HepG2 (cell line): ENCODE measurements around the gene PRRT2. TPM values are rescaled to one million over a fixed set of nuclear protein-coding genes. Genes with fewer than 3 reads are reported as not detected.

ENCODE experiments used
- BCL6 ChIP-seq: IDR thresholded peaks from 2 replicates; pipeline ENCODE4 v1.6.1; 2016; ENCODE audit warnings: missing genetic modification reagents, missing compliant biosample characterization
- CREBL2 ChIP-seq: sonication (generic); formaldehyde crosslinking; IDR thresholded peaks from 2 replicates; pipeline ENCODE4 v1.8.1; 2023; ENCODE audit warnings: missing genetic modification reagents, mild to moderate bottlenecking, borderline replicate concordance
- CSRNP1 ChIP-seq: sonication (generic); formaldehyde crosslinking; IDR thresholded peaks from 2 replicates; pipeline ENCODE4 v1.8.1; 2023; ENCODE audit warnings: mild to moderate bottlenecking, missing genetic modification reagents
- FIP1L1 ChIP-seq: fragments of 200-400 bp; formaldehyde crosslinking; IDR thresholded peaks from 2 replicates; pipeline ENCODE4 v1.6.1; 2018; ENCODE audit warnings: low read depth, mild to moderate bottlenecking, low read length, moderate library complexity, borderline replicate concordance; ENCODE audit not compliant: insufficient read depth
- HCFC1 ChIP-seq: fragments of 150-350 bp; IDR thresholded peaks from 2 replicates; pipeline ENCODE4 v1.6.1; 2014; ENCODE audit warnings: low read depth, low read length
- HOXA3 ChIP-seq: sonication (generic); formaldehyde crosslinking; IDR thresholded peaks from 2 replicates; pipeline ENCODE4 v1.5.0; 2020; ENCODE audit warnings: missing genetic modification reagents
- IKZF1 ChIP-seq: fragments of 450-650 bp; IDR thresholded peaks from 2 replicates; pipeline ENCODE4 v1.7.1; 2016
- IRF2 ChIP-seq: IDR thresholded peaks from 2 replicates; pipeline ENCODE4 v1.6.1; 2018; ENCODE audit warnings: missing genetic modification reagents, missing compliant biosample characterization
- MATR3 ChIP-seq: sonication (generic); formaldehyde crosslinking; IDR thresholded peaks from 2 replicates; pipeline ENCODE4 v1.4.0; 2020; ENCODE audit warnings: missing genetic modification reagents
- POLR2A ChIP-seq, 2 experiments: IDR thresholded peaks; 2 replicates each; pipeline ENCODE4 v1.6.1; 2011; ENCODE audit warnings: low read depth in 2 of 2, low read length in 2 of 2, mild to moderate bottlenecking in 1 of 2, moderate library complexity in 1 of 2; ENCODE audit not compliant: insufficient read depth in 1 of 2
- RFX1 ChIP-seq: fragments of 450-650 bp; IDR thresholded peaks from 2 replicates; pipeline ENCODE4 v1.6.1; 2017
- RFX5 ChIP-seq: IDR thresholded peaks from 2 replicates; pipeline ENCODE4 v1.6.1; 2011; ENCODE audit warnings: low read depth, low read length, improper control_type of control experiment
- RFXAP ChIP-seq: sonication (generic); formaldehyde crosslinking; IDR thresholded peaks from 2 replicates; pipeline ENCODE4 v1.4.0; 2020; ENCODE audit warnings: missing genetic modification reagents, borderline replicate concordance
- SETDB1 ChIP-seq: sonication (generic); formaldehyde crosslinking; IDR thresholded peaks from 2 replicates; pipeline ENCODE4 v1.5.1; 2020; ENCODE audit warnings: missing genetic modification reagents, mild to moderate bottlenecking, borderline replicate concordance
- SRY ChIP-seq: sonication (generic); formaldehyde crosslinking; IDR thresholded peaks from 2 replicates; pipeline ENCODE4 v1.8.0; 2022; ENCODE audit warnings: mild to moderate bottlenecking, missing genetic modification reagents
- TAF1 ChIP-seq: sonication (generic); formaldehyde crosslinking; IDR thresholded peaks from 2 replicates; pipeline ENCODE4 v1.4.0; 2020; ENCODE audit warnings: missing genetic modification reagents
- ZFAT ChIP-seq: sonication (generic); formaldehyde crosslinking; conservative IDR thresholded peaks from 2 replicates; pipeline ENCODE4 v1.8.1; 2023; ENCODE audit warnings: missing genetic modification reagents, inconsistent platforms
- ZNF318 ChIP-seq: sonication (generic); formaldehyde crosslinking; IDR thresholded peaks from 2 replicates; pipeline ENCODE4 v1.4.0; 2020; ENCODE audit warnings: mild to moderate bottlenecking, missing genetic modification reagents
- ZNF619 ChIP-seq: sonication (generic); formaldehyde crosslinking; IDR thresholded peaks from 2 replicates; pipeline ENCODE4 v1.4.0; 2020; ENCODE audit warnings: mild to moderate bottlenecking, missing genetic modification reagents
- ZNF639 ChIP-seq: conservative IDR thresholded peaks from 2 replicates; pipeline ENCODE4 v1.6.1; 2018; ENCODE audit warnings: missing genetic modification reagents
- polyA plus RNA-seq, 8 experiments: library from polyadenylated mRNA; depleted of rRNA in 3 of 8; stranded (reverse) in 7 of 8; unstranded in 1 of 8; fragments of >200 nt; fragmentation: Illumina TruSeq in 4 of 8; extraction: Trizol in 4 of 8; gene quantifications; 2 replicates each; pipeline versions ENCODE4 v1.2.1 to v1.2.3, GENCODE V29; 2011 to 2016; ENCODE audit warnings: low read depth in 4 of 8, missing spikeins in 1 of 8, mixed read lengths in 1 of 8; ENCODE audit not compliant: insufficient read depth in 1 of 8
- total RNA-seq, 5 experiments: library from RNA; depleted of rRNA; stranded (reverse); fragments of >200 nt; fragmentation: Illumina TruSeq; extraction: Trizol; gene quantifications; 2 replicates each; pipeline ENCODE4 v1.2.3, GENCODE V29; 2016; ENCODE audit warnings: low read depth in 1 of 5

PRRT2 gene
- total and polyA plus RNA-seq, 2 of the 13 experiments (the other 11 are each of a cell fraction or from before 2014, with no cell fraction given): 0.51 to 1.1 TPM

- no peak for TF ChIP-seq ZNF318
- TF ChIP-seq ZNF619: no peak
- TF ChIP-seq MATR3 (CRISPR knock-in tag): no peak
- no peak for TF ChIP-seq ZFAT (CRISPR knock-in tag)
- TF ChIP-seq IRF2 (CRISPR knock-in tag): peak; percentile 97
- peak; percentile 79 for TF ChIP-seq CSRNP1 (CRISPR knock-in tag)
- TF ChIP-seq FIP1L1: no peak
- peak; percentile 87 for TF ChIP-seq HOXA3 (CRISPR knock-in tag)
- TF ChIP-seq ZNF639 (CRISPR knock-in tag): no peak; the same call in 1 of the 2 replicates
- peak; percentile 42 to 64 for TF ChIP-seq POLR2A (IDR thresholded peaks at IDR 0.05; ENCODE audit: insufficient read depth in 1 of 2, low read depth in 2 of 2, low read length in 2 of 2)
- peak; percentile 40 for TF ChIP-seq BCL6 (CRISPR knock-in tag)
- no peak for TF ChIP-seq SETDB1 (CRISPR knock-in tag)
- peak; percentile 71 for TF ChIP-seq TAF1 (CRISPR knock-in tag)
- TF ChIP-seq RFXAP (CRISPR knock-in tag): no peak; the same call in 1 of the 2 replicates
- TF ChIP-seq IKZF1: no peak
- TF ChIP-seq RFX1: no peak
- peak; percentile 73 for TF ChIP-seq HCFC1
- peak; percentile 54; the same call in 1 of the 2 replicates for TF ChIP-seq RFX5
- TF ChIP-seq CREBL2: no peak
- TF ChIP-seq SRY (CRISPR knock-in tag): peak; percentile 86; the same call in 1 of the 2 replicates
These were observed 51.1 kb downstream of the PRRT2 start, which contains the start of gene CDIPT (continued) for GRCh38 chr16:29862884-29863668.
